GM23248 (cell line): ENCODE measurements around the gene MTCL1.

Experiments
- EZH2 ChIP-seq: fragments of 200-600 bp; sonication (generic); IDR thresholded peaks from 2 replicates; pipeline ENCODE4 v1.6.1; 2018; ENCODE audit warnings: antibody characterized with exemption, mild to moderate bottlenecking; ENCODE audit not compliant: insufficient read depth, poor library complexity, severe bottlenecking
- EZH2phosphoT487 ChIP-seq: fragments of 200-600 bp; sonication (generic); IDR thresholded peaks from 2 replicates; pipeline ENCODE4 v1.6.1; 2018; ENCODE audit warnings: antibody characterized with exemption, moderate library complexity, mild to moderate bottlenecking, low read depth; ENCODE audit not compliant: insufficient read depth

DNA sequence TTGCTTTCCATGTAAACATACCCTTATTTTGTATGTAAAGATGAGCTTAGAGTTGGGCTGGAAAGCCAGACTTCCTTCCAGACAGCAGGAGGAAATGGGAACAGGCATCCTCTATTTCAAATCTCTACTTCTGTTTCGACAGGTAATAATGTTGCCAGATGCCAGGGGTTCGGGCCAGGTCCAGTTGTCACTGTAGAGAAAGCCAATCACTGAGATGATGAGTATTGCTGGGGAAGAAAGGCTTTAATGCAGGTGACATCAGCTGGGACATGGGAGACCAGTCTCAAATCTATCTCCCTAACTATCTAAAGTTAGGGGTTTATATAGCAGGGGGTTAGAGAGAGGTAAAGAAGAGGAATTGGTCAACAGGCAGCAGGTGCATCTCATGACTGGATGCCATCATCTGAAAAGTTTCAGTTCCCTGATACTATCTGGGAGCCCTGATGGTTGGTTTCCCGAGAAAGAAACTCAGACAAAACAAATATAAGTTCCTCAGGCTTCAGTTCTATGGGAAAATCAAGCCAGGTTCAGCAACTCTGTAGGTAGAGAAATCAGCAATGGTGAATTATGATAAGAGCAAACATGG is 9.3 kb upstream of the MTCL1 start:
- TF ChIP-seq EZH2 (no peak), EZH2phosphoT487 (no peak)
